ENCODE data around the gene EHMT1.

The EHMT1 gene

DNA sequence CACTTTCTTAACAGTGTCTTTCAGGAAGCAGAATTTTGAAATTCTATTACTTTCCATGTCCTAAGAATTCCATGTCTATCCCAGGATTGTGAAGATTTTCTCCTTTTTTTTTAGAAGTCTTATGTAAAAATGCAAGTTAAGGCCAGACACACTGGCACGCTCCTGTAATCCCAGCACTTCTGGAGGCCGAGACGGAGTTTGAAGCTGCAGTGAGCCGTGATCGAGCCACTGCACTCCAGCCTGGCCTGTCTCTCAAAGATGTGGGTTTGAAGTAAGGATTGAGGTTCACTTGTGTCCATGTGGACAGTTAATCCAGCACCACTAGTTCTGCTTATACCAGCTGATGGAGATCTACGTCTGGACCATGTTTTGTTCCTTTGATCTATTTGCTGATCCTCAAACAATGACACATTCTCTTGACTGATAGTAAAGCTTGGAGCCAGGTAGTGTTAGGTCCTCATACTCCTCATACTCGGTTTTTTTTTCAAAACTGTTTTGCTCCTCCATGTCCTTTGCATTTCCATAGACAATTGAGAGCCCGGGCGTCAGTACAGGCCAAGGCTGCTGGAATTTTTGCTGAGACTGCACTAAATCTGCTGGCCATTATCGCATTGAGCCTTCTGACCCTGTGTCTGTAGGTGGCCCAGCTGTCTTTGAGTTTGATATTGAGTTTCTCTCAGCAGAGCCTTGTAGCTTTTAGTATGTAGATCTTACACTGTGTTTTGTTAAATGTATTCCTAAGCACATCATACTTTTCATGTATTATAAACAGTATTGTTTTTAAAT lies 205.4 kb downstream of the EHMT1 start:
- no peak for TF ChIP-seq CTCF (IDR thresholded peaks at IDR 0.05; ENCODE audit: borderline replicate concordance, insufficient read depth, low read depth, low read length)
- H3K4me3 ChIP-seq (ENCODE audit: low read depth, low read length), result no peak overlapping the region

DNA sequence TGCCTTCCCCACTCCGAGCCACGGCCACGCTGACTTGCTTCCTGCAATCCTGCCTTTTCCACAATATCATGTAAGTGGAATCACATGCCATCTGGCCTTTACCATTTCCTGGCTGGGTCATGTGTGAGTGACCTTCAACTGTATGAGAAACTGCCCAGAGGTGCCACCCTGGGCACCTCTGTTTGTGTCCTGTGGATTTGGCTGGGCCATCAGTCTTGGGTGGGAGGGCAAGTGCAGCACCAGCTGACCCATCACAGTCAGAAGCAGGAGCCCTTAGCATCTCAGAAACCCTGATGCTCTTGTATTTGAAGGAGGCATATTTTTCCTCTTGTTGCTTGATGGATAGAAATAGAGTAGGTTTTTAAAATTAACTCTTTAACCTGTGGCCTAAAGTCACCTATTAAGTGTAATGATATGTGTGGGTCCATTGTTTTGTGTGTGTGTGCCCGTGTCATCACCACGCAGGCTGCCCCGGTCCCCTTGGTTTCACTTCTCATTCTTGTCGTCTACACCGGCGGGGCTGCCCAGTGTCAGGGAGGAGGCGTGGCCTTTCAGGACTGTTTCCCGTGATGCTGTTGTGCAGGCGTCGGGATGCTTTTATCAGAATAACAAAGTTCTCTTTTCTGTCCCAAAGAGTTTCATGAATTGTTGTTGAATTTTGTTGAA lies 206.7 kb downstream of the EHMT1 start:
- TF ChIP-seq CTCF (IDR thresholded peaks at IDR 0.05; ENCODE audit: borderline replicate concordance, insufficient read depth, low read depth, low read length), result no peak
- no peak overlapping the region for H3K4me3 ChIP-seq (ENCODE audit: low read depth, low read length)

DNA sequence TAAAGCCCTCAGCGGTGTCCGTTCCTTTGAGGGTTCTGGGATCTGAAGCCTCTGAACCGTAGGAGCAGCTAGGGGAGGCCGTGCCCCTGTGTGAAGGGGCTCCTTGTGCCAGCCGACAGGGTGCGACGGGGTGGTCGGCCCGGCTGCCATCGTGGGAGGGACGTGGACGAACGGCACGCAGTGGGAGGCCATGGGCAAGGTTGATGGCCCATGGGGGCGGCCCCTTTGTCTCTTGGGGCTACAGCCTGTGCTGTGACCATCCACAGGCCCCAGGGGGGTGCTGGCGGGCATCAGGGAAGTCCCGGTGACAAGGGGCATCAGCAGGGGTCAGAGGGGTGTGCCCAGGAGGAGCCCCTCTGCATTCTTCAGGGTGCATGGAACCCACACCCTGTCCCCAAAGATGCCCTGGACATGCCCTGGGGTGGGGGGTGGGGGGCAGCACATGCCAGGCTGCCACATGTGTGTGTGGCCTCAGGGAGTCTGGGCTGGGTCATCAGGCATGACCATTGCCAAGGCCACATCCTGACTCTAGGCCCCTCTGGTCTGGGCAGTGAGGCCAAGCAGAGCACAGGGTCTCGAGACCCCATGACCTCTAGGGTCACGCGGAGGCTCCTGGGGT lies 209.2 kb downstream of the EHMT1 start:
- no peak for TF ChIP-seq CTCF (IDR thresholded peaks at IDR 0.05; ENCODE audit: borderline replicate concordance, insufficient read depth, low read depth, low read length)
- H3K4me3 ChIP-seq (ENCODE audit: low read depth, low read length), result no peak overlapping the region

GRCh38 chr9:137828527-137829259 lies 209.9 kb downstream of the EHMT1 start:
- TF ChIP-seq CTCF (IDR thresholded peaks at IDR 0.05; ENCODE audit: borderline replicate concordance, insufficient read depth, low read depth, low read length), result no peak
- H3K4me3 ChIP-seq (ENCODE audit: low read depth, low read length), result no peak overlapping the region

DNA sequence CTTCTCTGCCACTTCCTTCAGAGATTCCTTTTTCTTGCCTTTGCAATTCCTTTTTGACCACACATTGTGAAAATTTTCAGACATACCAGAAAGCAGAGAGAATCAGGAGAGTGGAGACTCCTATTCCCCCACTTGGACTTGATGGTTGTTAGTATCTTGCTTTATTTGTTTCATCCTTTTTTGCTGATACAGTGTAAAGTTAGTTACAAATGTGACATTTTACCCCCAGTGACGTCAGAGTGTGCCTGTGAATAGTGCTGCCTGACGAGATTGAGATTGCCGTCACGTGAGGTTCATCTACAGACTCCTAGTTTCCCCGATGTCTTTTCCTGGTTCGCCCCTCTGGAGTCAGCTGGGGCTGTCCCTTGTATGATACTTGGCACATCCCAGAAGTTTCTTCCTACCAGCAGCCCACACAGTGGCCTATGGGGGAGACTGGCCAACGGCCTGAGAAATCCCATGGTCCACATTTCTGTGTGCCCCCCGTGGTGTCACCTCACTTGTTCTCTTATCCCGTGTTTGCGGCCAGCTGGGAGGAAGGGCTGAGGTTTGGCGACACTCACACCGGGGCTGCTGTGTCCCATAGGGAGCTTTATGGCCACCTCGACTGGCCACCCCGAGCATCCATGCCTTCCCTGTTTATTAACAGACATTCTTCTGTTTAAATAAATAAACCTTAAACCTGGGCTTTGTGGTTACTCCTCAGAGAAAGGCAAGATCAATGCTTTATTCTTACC lies 210.6 kb downstream of the EHMT1 start:
- no peak for TF ChIP-seq CTCF (IDR thresholded peaks at IDR 0.05; ENCODE audit: borderline replicate concordance, insufficient read depth, low read depth, low read length)

GRCh38 chr9:137832191-137832700 lies 213.4 kb downstream of the EHMT1 start:
- H3K4me3 ChIP-seq (ENCODE audit: low read depth, low read length), result no peak overlapping the region
- TF ChIP-seq CTCF (IDR thresholded peaks at IDR 0.05; ENCODE audit: borderline replicate concordance, insufficient read depth, low read depth, low read length), result no peak

More for the DNA sequence above, 210.6 kb downstream of the EHMT1 start:
- no peak overlapping the region for H3K4me3 ChIP-seq (ENCODE audit: low read depth, low read length)

All from GM12875 (cell line).